HEK293T (cell line): ENCODE data around the gene MLF1.

Source experiments
- CTCF ChIA-PET: fragments of 350-600 bp; formaldehyde crosslinking; extraction: SDS; loops from one replicate; lab custom pipeline; 2021; ENCODE audit warnings: antibody characterized with exemption, inconsistent platforms; lab: Yijun Ruan, JAX
- POLR2A ChIA-PET: fragments of 350-600 bp; formaldehyde crosslinking; extraction: SDS; loops from one replicate; lab custom pipeline; 2020; ENCODE audit warnings: antibody characterized with exemption, inconsistent platforms; lab: Yijun Ruan, JAX
- DNase-seq: peaks from one replicate; pipeline ENCODE4 v3.0.0; 2012; ENCODE audit warnings: mixed read lengths; ENCODE audit errors: extremely low spot score
- ARNT ChIP-seq: fragments of 450-650 bp; IDR thresholded peaks from 2 replicates; pipeline ENCODE4 v1.6.1; 2017; ENCODE audit warnings: mild to moderate bottlenecking
- BHLHE40 ChIP-seq: fragments of 450-650 bp; IDR thresholded peaks from 2 replicates; pipeline ENCODE4 v1.6.1; 2016; ENCODE audit warnings: mild to moderate bottlenecking, moderate library complexity, borderline replicate concordance
- CTBP1 ChIP-seq: fragments of 450-650 bp; IDR thresholded peaks from 2 replicates; pipeline ENCODE4 v1.6.1; 2016; ENCODE audit warnings: borderline replicate concordance
- ELF4 ChIP-seq: fragments of 450-650 bp; IDR thresholded peaks from 2 replicates; pipeline ENCODE4 v1.6.1; 2017; ENCODE audit warnings: antibody characterized with exemption
- FOXA1 ChIP-seq: fragments of 450-650 bp; IDR thresholded peaks from 2 replicates; pipeline ENCODE4 v1.6.1; 2016; ENCODE audit warnings: mild to moderate bottlenecking
- FOXK2 ChIP-seq: fragments of 450-650 bp; IDR thresholded peaks from 2 replicates; pipeline ENCODE4 v1.6.1; 2016; ENCODE audit warnings: mild to moderate bottlenecking
- FOXM1 ChIP-seq: fragments of 450-650 bp; IDR thresholded peaks from 2 replicates; pipeline ENCODE4 v1.6.1; 2017; ENCODE audit warnings: mild to moderate bottlenecking, borderline replicate concordance
- HDGF ChIP-seq: fragments of 450-650 bp; IDR thresholded peaks from 2 replicates; pipeline ENCODE4 v1.6.1; 2017; ENCODE audit warnings: antibody characterized with exemption, borderline replicate concordance
- L3MBTL2 ChIP-seq: fragments of 450-650 bp; conservative IDR thresholded peaks from 2 replicates; pipeline ENCODE4 v1.6.1; 2016; ENCODE audit warnings: mild to moderate bottlenecking
- LEF1 ChIP-seq: fragments of 450-650 bp; IDR thresholded peaks from 2 replicates; pipeline ENCODE4 v1.6.1; 2017; ENCODE audit warnings: mild to moderate bottlenecking, borderline replicate concordance
- NFRKB ChIP-seq: fragments of 450-650 bp; IDR thresholded peaks from 2 replicates; pipeline ENCODE4 v1.6.1; 2016; ENCODE audit warnings: mild to moderate bottlenecking, moderate library complexity
- SP1 ChIP-seq: fragments of 450-650 bp; IDR thresholded peaks from 2 replicates; pipeline ENCODE4 v1.6.1; 2017
- SUZ12 ChIP-seq: fragments of 450-650 bp; IDR thresholded peaks from 2 replicates; pipeline ENCODE4 v1.6.1; 2016; ENCODE audit warnings: mild to moderate bottlenecking
- TARDBP ChIP-seq: fragments of 450-650 bp; IDR thresholded peaks from 2 replicates; pipeline ENCODE4 v1.6.1; 2016
- ZNF384 ChIP-seq: fragments of 450-650 bp; IDR thresholded peaks from 2 replicates; pipeline ENCODE4 v1.6.1; 2016
- TF ChIP-seq, protein P1 (sequence below): fragments of 450-650 bp; IDR thresholded peaks from 2 replicates; pipeline ENCODE4 v1.6.1; 2016

The MLF1 gene

DNA sequence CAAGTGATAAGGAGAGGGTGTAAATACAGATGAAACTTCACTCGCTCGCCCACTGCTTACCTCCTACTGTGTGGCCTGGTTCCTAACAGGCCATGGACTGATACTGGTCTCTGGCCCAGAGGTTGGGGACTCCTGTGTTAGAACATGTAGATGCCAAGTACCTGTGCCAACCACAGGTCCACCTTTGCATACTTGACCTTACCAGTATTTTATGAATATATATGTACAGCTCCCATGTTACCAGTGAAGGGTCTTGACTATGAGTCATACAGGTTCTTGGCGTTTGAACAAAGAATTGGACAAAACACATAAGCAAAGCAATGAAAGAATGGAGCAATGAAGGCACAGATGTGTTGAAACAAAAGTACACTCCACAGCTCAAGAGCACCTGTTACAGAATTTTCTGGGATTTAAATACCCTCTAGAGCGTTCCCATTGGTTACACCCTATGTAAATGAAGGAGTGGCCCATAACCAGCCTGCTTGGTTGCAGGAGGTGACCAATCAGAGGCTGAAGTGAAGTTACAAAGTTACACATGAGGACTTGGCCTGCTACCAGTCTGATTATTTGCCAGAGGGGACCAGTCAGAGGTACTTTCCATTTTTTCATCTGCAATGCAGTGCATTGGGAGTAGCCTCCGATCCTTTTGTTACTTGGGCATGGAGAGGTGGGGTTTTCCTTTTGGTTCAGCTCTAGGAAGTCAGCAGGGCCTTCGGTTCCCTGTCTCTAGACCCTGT lies 71.6 kb downstream of the MLF1 start:
- ChIA-PET POLR2A (no interaction called here), CTCF (interaction anchor here (0.6 kb wide), 1 partner anchor 1161 kb away, joined by 3 read pairs; no protein-coding TSS in a partner anchor)
- TF ChIP-seq SP1 (no peak), CTBP1 (no peak), ELF4 (no peak), FOXM1 (no peak), NFRKB (no peak), FOXA1 (no peak), FOXK2 (no peak), LEF1 (no peak), ARNT (no peak), ZNF384 (no peak), HDGF (no peak), TARDBP (no peak), BHLHE40 (no peak), SUZ12 (no peak)
- TF ChIP-seq, protein P1, sequence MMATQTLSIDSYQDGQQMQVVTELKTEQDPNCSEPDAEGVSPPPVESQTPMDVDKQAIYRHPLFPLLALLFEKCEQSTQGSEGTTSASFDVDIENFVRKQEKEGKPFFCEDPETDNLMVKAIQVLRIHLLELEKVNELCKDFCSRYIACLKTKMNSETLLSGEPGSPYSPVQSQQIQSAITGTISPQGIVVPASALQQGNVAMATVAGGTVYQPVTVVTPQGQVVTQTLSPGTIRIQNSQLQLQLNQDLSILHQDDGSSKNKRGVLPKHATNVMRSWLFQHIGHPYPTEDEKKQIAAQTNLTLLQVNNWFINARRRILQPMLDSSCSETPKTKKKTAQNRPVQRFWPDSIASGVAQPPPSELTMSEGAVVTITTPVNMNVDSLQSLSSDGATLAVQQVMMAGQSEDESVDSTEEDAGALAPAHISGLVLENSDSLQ = no peak
- no peak for DNase-seq

DNA sequence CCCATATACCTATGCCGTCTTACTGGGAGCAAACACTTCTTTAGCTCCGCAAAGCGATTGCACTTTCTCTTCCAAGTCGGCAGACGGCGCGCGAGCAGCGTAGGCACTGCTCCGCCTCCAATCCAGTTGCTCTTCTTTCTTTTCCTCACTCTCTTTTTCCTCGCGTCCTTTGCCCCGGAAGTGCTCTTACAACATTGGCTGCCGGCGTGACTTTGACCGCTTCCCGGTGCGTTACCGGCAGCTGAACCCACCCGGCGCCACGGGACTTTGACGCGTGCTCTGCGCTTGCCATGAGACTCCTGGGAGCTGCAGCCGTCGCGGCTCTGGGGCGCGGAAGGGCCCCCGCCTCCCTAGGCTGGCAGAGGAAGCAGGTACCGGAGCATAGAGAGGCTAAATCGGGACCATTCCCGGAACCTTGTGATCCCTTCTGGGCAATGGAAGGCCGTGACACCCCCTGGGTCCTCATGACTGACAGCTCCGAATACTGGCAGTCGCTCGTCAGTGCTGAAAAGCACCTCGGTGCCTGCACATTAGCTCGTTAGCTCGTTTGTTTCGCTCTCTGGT lies 73.4 kb downstream of the MLF1 start, which contains the start of gene GFM1:
Gene GFM1 (plus strand): TSS at position 183 of the 564 bp plus-strand sequence. CDS start 108 bp downstream, at position 291.
- DNase-seq = peak; percentile 89
- POLR2A ChIA-PET = interaction anchor here (0.5 to 1.4 kb wide), 4 partner anchors 12 to 75 kb away, joined by 3 to 4 read pairs (median 3); partner anchors contain the start of gene MLF1
- peak; percentile 66; the same call in 1 of the 2 replicates for TF ChIP-seq ELF4
- TF ChIP-seq ZNF384 = no peak
- TF ChIP-seq SP1 = no peak
- TF ChIP-seq, protein P1 = peak; percentile 97
- TF ChIP-seq L3MBTL2 = peak; percentile 82
- TF ChIP-seq CTBP1 = peak; percentile 42; the same call in 1 of the 2 replicates
- CTCF ChIA-PET = interaction anchor here (0.6 to 1.9 kb wide), 3 partner anchors 15 to 164 kb away, joined by 4 to 8 read pairs (median 5); no protein-coding TSS in a partner anchor

DNA sequence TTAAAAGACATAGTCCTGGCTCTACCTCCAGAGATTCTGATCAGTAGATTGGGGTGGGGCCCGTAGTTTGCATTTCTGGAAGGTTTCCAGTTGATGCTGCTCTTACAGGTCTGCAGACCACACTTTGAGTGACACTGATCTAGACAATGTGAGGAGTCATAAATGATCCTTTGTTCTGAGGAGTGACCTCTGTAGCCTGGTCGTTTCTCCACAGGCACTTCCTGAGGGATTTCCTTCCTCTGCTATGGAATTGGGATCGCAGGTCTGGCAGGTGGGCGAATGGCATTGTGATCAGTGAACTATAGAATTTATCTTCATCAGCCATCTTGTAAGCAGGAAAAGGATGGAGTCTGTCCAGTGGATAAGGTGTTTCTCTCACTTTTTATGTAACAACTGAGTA lies 78.8 kb downstream of the MLF1 start:
- TF ChIP-seq BHLHE40 (no peak), HDGF (no peak), CTBP1 (no peak), FOXA1 (no peak)
- DNase-seq = no peak
- ChIA-PET POLR2A (no interaction called here), CTCF (no interaction called here)

DNA sequence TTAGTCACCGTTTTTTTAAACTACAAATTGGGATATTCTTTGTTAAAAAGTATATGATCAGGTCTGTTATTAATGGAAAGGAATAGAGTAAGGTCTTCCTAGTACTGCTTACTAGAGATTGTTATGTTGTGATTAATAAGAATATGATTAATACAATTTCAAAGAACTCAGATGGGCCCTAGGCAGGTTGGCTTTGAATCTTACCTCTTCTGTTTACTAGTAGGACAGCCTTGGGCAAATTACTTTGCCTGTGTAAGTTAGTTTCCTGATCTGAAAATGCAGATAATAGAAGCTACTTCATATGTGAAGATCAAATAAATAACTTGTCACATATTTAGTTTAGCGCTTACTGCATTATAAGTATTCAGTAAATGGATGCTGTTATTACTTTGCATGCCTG lies 80.2 kb downstream of the MLF1 start:
- POLR2A ChIA-PET = no interaction called here
- TF ChIP-seq LEF1 (no peak), SUZ12 (no peak), NFRKB (no peak), TARDBP (no peak), ZNF384 (no peak), FOXA1 (no peak), HDGF (no peak), ARNT (no peak)
- TF ChIP-seq, protein P1 = no peak
- no peak for DNase-seq
- CTCF ChIA-PET = no interaction called here

DNA sequence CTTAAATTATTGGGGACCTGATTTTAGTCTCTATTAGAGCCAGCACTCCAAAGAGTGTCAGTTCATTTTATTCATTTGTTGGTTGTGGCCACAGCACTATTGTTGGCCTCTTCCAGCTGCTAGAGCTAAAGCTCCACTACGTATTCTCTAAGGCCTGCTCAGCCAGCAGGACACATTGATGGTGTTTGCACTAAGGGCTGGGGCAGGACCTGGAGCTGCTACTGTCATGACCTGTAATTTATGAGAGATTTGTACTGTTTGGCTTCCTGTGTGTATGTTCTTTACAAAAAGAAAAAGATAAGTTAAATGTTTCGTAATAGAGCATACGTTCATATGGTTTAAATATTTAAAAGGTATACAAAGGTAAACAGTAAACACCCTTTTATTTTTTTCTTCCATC lies 81.5 kb downstream of the MLF1 start:
- no peak for DNase-seq
- POLR2A ChIA-PET = no interaction called here
- TF ChIP-seq FOXK2 (no peak), SUZ12 (no peak), SP1 (no peak), CTBP1 (no peak), TARDBP (no peak)
- CTCF ChIA-PET = no interaction called here
